ENCODE measurements around the gene RNF14. TPM values are rescaled to one million over a fixed set of nuclear protein-coding genes. Genes with fewer than 3 reads are reported as not detected.
A peak's percentile ranks its signal among the peaks of the same experiment; 100 is the strongest.

The RNF14 gene
- total and polyA plus RNA-seq, 9 of the 15 experiments (the other 6 are each of a cell fraction or from before 2014, with no cell fraction given), result 36.3 to 140 (median 75.1) TPM

DNA sequence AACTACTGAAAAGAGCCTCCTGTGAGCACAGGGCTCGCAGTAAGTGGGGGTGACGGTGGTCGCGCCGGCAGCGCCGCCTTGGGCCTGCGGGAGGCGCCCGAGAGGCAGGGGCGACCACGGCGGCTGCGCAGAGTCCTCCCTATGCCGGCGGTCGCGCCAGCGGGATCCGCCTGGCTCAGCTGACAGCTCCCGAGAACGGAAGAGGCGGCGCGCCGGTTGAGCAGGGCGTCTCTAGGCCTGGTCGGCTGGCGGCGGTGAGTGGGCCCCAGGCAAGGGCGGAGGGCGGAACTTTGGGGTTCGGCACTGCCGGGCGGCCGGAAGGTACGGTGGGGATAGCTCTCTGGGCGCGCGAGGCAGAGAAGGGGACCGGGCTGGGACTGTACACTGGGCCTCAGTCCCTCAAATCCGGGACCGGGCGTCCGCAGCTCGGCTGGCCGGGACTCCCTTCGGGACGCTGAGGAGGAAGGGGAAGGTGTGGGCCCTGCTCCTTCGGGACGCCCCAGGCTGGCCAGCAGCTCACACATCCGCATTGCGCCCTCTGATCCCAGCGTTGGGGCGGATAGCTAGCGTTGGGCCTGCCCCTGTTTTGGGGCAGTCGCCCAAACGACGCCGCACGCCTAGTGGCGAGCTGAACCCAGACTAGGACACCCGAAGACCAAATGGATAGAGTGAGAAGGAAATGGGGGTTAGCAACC is at the start of gene RNF14 (continued):
- TF ChIP-seq NR2F6 (CRISPR knock-in tag; IDR thresholded peaks at IDR 0.05), result no peak
- TF ChIP-seq GTF2A2 (tag; IDR thresholded peaks at IDR 0.05), result no peak
- TF ChIP-seq, protein P1, sequence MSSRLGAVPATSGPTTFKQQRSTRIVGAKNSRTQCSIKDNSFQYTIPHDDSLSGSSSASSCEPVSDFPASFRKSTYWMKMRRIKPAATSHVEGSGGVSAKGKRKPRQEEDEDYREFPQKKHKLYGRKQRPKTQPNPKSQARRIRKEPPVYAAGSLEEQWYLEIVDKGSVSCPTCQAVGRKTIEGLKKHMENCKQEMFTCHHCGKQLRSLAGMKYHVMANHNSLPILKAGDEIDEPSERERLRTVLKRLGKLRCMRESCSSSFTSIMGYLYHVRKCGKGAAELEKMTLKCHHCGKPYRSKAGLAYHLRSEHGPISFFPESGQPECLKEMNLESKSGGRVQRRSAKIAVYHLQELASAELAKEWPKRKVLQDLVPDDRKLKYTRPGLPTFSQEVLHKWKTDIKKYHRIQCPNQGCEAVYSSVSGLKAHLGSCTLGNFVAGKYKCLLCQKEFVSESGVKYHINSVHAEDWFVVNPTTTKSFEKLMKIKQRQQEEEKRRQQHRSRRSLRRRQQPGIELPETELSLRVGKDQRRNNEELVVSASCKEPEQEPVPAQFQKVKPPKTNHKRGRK (tag; IDR thresholded peaks at IDR 0.05), result no peak
- no peak for TF ChIP-seq SREBF1 (IDR thresholded peaks at IDR 0.05; ENCODE audit: borderline replicate concordance, low read depth, low read length)
- no peak for TF ChIP-seq HDAC3 (IDR thresholded peaks at IDR 0.05; ENCODE audit: borderline replicate concordance, partially characterized antibody)
- TF ChIP-seq ZNF699 (CRISPR knock-in tag; IDR thresholded peaks at IDR 0.05; ENCODE audit: insufficient replicate concordance), result no peak
- no peak for TF ChIP-seq FOXA1 (IDR thresholded peaks at IDR 0.05; ENCODE audit: borderline replicate concordance)
- TF ChIP-seq, protein P2, sequence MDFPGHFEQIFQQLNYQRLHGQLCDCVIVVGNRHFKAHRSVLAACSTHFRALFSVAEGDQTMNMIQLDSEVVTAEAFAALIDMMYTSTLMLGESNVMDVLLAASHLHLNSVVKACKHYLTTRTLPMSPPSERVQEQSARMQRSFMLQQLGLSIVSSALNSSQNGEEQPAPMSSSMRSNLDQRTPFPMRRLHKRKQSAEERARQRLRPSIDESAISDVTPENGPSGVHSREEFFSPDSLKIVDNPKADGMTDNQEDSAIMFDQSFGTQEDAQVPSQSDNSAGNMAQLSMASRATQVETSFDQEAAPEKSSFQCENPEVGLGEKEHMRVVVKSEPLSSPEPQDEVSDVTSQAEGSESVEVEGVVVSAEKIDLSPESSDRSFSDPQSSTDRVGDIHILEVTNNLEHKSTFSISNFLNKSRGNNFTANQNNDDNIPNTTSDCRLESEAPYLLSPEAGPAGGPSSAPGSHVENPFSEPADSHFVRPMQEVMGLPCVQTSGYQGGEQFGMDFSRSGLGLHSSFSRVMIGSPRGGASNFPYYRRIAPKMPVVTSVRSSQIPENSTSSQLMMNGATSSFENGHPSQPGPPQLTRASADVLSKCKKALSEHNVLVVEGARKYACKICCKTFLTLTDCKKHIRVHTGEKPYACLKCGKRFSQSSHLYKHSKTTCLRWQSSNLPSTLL (IDR thresholded peaks at IDR 0.05), result no peak
- TF ChIP-seq ZFP30 (CRISPR knock-in tag; IDR thresholded peaks at IDR 0.05; ENCODE audit: borderline replicate concordance), result no peak
- no peak for TF ChIP-seq NCOA2 (IDR thresholded peaks at IDR 0.05; ENCODE audit: partially characterized antibody in 2 of 2)
- TF ChIP-seq, protein P3, sequence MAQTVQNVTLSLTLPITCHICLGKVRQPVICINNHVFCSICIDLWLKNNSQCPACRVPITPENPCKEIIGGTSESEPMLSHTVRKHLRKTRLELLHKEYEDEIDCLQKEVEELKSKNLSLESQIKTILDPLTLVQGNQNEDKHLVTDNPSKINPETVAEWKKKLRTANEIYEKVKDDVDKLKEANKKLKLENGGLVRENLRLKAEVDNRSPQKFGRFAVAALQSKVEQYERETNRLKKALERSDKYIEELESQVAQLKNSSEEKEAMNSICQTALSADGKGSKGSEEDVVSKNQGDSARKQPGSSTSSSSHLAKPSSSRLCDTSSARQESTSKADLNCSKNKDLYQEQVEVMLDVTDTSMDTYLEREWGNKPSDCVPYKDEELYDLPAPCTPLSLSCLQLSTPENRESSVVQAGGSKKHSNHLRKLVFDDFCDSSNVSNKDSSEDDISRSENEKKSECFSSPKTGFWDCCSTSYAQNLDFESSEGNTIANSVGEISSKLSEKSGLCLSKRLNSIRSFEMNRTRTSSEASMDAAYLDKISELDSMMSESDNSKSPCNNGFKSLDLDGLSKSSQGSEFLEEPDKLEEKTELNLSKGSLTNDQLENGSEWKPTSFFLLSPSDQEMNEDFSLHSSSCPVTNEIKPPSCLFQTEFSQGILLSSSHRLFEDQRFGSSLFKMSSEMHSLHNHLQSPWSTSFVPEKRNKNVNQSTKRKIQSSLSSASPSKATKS (CRISPR knock-in tag; IDR thresholded peaks at IDR 0.05), result no peak
- TF ChIP-seq RFX1 (IDR thresholded peaks at IDR 0.05), result no peak
- TF ChIP-seq, protein P4, sequence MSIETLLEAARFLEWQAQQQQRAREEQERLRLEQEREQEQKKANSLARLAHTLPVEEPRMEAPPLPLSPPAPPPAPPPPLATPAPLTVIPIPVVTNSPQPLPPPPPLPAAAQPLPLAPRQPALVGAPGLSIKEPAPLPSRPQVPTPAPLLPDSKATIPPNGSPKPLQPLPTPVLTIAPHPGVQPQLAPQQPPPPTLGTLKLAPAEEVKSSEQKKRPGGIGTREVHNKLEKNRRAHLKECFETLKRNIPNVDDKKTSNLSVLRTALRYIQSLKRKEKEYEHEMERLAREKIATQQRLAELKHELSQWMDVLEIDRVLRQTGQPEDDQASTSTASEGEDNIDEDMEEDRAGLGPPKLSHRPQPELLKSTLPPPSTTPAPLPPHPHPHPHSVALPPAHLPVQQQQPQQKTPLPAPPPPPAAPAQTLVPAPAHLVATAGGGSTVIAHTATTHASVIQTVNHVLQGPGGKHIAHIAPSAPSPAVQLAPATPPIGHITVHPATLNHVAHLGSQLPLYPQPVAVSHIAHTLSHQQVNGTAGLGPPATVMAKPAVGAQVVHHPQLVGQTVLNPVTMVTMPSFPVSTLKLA (conservative IDR thresholded peaks at IDR 0.05), result peak; percentile 47 to 77
- peak; percentile 79 for TF ChIP-seq ATF7 (IDR thresholded peaks at IDR 0.05)
- no peak for TF ChIP-seq KLF10 (CRISPR knock-in tag; IDR thresholded peaks at IDR 0.05)
- TF ChIP-seq FOXM1 (IDR thresholded peaks at IDR 0.05; ENCODE audit: low read depth), result no peak
- 0 out of 2 replicates have a peak, but pooled peaks have one; percentile 2 for TF ChIP-seq FOXM1 (CRISPR knock-in tag; IDR thresholded peaks at IDR 0.05; ENCODE audit: low read depth)

All from K562 (cell line).